Astrocyte (in vitro differentiated cells and primary cell): Measurements from ENCODE around the gene PDE11A.

ENCODE experiments used
- CTCF ChIP-seq: IDR thresholded peaks from 2 replicates; pipeline ENCODE4 v1.5.1; 2011; ENCODE audit warnings: low read depth, mild to moderate bottlenecking, inconsistent platforms, low read length, moderate library complexity; ENCODE audit not compliant: insufficient read depth
- EZH2 ChIP-seq: IDR thresholded peaks from 2 replicates; pipeline ENCODE4 v1.6.1; 2012; ENCODE audit warnings: mild to moderate bottlenecking, low read length, inconsistent platforms; ENCODE audit not compliant: insufficient read depth

DNA sequence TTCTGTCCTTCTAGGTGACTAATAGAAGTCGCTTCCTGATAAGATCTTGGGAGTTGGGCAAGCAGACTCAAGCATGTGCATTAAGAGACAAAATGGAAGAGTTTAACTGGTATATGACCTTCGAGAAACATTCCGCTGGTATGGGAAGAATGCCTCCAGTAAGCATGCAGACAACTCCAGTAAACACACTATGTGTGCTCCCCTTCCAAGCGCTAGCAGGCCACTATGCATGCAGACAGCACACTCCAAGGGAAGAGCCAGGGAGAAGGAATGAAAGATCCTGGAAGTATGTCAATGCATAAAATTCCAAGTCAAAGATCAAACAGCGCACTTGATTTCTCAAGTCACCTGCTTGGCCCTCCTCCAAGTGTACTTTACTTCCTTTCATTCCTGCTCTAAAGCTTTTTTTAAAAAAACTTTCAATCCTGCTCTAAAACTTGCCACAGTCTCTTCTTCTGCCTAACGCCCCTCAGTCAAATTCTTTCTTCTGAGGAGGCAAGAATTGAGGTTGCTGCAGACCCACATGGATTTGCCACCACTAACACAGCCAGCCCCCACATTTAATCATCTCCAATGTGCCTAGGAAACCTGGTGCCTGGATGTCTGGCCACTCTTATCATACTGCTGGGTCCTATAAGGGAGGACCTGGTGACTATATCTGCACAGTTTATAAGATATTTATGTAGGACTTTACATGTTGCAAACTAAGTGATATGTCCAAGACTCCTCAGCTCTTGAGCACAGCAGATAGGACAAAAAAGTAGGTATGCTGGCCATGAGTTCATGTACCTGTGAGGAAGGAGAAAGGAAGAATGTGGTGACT, 239.8 kb downstream of the PDE11A start:
- TF ChIP-seq CTCF = no peak
- TF ChIP-seq EZH2 = no peak
